ENCODE results near the gene MYH7. TPM values are rescaled to one million over a fixed set of nuclear protein-coding genes. Genes with fewer than 3 reads are reported as not detected.

MYH7 gene
- total RNA-seq, 4 donors from 2014 or later: 0.27 TPM; not detected in 3

- Histone ChIP-seq H3K27me3 (no peaks in the 10 kb centered on the region), H3K9me3 (no peaks in the 10 kb centered on the region), H3K27ac (no peak overlapping the region), H3K4me1 (no peaks in the 10 kb centered on the region), H3K36me3 (no peaks in the 10 kb centered on the region), H3K4me3 (replicated peaks in 1 of 3) (no peak overlapping the region)
- DNase-seq: no peak
- WGBS, 2 donors: 95% methylated on average over 29 to 38 of the region's 39 CpGs
- intact Hi-C loops (cut with DNase I): no loop called here
- TF ChIP-seq POLR2A (IDR thresholded peaks at IDR 0.05) (no peak), CTCF (IDR thresholded peaks at IDR 0.05) (no peak)
Observed at GRCh38 chr14:23414906-23415820, 20.3 kb downstream of the MYH7 start.

- intact Hi-C loops (cut with DNase I): no loop called here
- TF ChIP-seq CTCF (IDR thresholded peaks at IDR 0.05): no peak
- TF ChIP-seq POLR2A (IDR thresholded peaks at IDR 0.05): no peak
- Histone ChIP-seq H3K36me3 (no peaks in the 10 kb centered on the region), H3K4me1 (no peaks in the 10 kb centered on the region), H3K27me3 (no peaks in the 10 kb centered on the region), H3K4me3 (replicated peaks in 1 of 3) (no peak overlapping the region), H3K27ac (no peak overlapping the region), H3K9me3 (no peaks in the 10 kb centered on the region)
- WGBS, 2 donors: 40 to 79% methylated on average over 3 of the region's 3 CpGs
- DNase-seq: no peak
Observed at GRCh38 chr14:23414254-23414653, 21.2 kb downstream of the MYH7 start.

GRCh38 chr14:23413681-23414080, 21.8 kb downstream of the MYH7 start:
- Histone ChIP-seq H3K4me1 (no peaks in the 10 kb centered on the region), H3K27me3 (no peaks in the 10 kb centered on the region), H3K4me3 (replicated peaks in 1 of 3) (no peak overlapping the region), H3K36me3 (no peaks in the 10 kb centered on the region), H3K9me3 (no peaks in the 10 kb centered on the region), H3K27ac (no peak overlapping the region)
- 83 to 88% methylated on average over 12 to 16 of the region's 16 CpGs for WGBS, 2 donors
- TF ChIP-seq POLR2A (IDR thresholded peaks at IDR 0.05) (no peak), CTCF (IDR thresholded peaks at IDR 0.05) (no peak)
- intact Hi-C loops (cut with DNase I): no loop called here
- DNase-seq: no peak

GRCh38 chr14:23411563-23412525, 23.6 kb downstream of the MYH7 start:
- WGBS, 2 donors: 85 to 88% methylated on average over 14 of the region's 14 CpGs
- intact Hi-C loops (cut with DNase I): no loop called here

More at GRCh38 chr14:23411563-23412525, 23.6 kb downstream of the MYH7 start:
- H3K4me1 ChIP-seq: no peaks in the 10 kb centered on the region
- H3K27me3 ChIP-seq: no peaks in the 10 kb centered on the region
- no peak overlapping the region for H3K4me3 ChIP-seq (replicated peaks in 1 of 3)
- H3K9me3 ChIP-seq: no peaks in the 10 kb centered on the region
- DNase-seq: no peak
- H3K36me3 ChIP-seq: no peaks in the 10 kb centered on the region
- no peak overlapping the region for H3K27ac ChIP-seq
- no peak for TF ChIP-seq POLR2A (IDR thresholded peaks at IDR 0.05)
- no peak for TF ChIP-seq CTCF (IDR thresholded peaks at IDR 0.05)

All from thyroid gland (tissue), 4 donors.